Activated CD4-positive, alpha-beta T cell treated with anti-CD3 and anti-CD28 coated beads, Interleukin-2, amount 50 U/mL, for 4 hours (primary cell): ENCODE results near the gene WNT5A.

Source experiments
- DNase-seq, 2 experiments: peaks; one replicate each; pipeline ENCODE4 v3.0.0-alpha.2; 2020

WNT5A gene

DNA sequence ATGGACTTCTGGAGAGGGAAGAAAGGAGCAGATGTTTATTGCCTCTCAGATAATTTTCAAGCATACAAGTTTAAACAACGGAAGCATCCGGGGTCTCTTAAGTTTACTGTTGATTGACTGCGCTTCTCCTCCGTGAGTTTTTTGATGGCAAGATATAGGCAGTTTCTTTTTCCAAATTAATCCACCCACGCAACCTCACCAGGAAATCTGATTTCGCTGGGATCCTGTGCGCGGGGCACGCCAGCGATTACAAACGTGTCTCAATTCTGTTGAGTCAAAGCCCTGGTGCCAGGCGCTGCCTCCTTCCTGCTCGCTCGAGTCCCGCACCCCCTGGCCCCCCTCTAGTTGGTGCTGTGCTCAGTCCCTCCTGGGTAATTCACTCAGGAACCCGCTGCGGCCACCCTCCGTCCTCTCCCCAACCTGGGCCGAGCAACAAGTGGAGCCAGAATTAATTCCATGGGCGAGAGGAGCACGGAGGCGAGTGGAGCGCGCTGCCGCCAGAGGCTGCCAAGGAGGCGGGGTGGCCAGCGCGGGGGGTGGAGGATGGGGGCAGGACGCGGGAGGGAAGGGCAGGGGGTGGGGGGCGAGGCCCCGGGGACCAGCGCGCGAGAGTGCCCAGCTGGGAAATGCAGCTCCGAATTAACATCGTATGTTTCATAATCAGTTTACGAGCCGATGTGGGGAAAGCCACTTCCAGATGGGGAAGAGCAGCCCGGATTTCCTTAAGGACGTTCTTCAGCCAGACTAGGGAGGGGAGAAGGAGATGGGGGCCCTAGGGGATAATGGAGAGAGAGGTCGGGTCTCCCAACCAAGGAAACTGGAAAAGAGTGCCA lies 6.0 kb downstream of the WNT5A start:
- DNase-seq, result no peak

- DNase-seq, result no peak
Observed at GRCh38 chr3:55477306-55478303, 9.5 kb downstream of the WNT5A start.

DNA sequence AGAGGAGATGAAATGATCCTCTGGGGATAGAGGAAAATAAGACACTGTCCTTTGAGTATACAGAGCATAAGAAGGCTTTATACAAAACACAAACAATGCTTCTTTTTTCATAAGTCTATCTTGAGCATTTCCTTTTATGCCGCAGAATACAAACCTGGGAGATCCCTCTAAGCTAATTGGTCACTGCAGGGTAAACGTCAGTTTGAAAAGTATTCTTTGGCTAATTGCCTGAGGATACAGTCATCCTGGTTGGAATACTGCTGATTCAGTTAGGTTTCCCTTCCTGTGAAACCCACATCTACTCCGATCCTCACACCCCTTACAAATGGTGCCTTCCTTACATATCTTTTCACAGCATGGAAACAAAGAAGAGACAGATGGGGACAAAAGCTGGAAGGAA lies 10.6 kb downstream of the WNT5A start:
- DNase-seq, result no peak

DNA sequence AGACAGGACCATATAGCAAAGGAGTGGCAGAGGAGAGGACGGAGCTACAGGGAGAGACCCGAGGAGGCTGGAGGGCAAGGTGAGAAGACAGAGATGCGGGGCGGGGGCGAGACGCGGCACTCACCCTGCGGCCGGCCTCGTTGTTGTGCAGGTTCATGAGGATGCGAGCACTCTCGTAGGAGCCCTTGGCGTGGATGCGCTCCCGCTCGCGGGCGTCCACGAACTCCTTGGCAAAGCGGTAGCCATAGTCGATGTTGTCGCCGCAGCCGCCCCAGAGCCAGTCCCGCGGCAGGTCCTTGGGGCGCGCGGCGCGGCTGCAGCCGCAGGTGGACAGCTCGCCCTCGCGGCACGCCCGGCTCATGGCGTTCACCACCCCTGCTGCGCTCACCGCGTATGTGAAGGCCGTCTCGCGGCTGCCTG lies 12.9 kb downstream of the WNT5A start:
- no peak for DNase-seq

- no peak for DNase-seq
Observed at GRCh38 chr3:55473788-55474187, 13.3 kb downstream of the WNT5A start.

- DNase-seq, result no peak
Observed at GRCh38 chr3:55471522-55472280, 15.4 kb downstream of the WNT5A start.

GRCh38 chr3:55471084-55471483 lies 16.0 kb downstream of the WNT5A start:
- no peak for DNase-seq

- DNase-seq, result no peak
Observed at GRCh38 chr3:55469957-55470526, 17.1 kb downstream of the WNT5A start.

- DNase-seq, result no peak
Observed at GRCh38 chr3:55468251-55468650, 18.9 kb downstream of the WNT5A start.

DNA sequence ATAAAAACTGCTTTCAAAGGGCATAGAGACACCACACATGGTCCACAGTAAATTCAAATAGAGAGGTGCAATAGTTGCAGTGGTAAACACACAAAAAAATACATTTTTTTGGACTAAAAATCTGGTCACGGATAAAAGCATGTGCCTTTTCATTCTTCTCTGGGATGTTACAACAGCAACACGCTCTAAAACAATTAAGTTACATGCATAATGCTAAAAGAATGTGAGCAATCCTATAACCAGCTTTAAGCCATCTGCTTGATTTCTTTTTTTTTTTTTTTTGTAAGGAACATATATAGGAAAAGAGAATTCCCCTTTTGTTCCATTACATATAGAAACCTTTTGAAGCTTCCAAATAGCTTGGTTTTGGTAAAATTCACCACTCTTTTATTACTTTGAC lies 20.0 kb downstream of the WNT5A start:
- DNase-seq, result no peak

DNA sequence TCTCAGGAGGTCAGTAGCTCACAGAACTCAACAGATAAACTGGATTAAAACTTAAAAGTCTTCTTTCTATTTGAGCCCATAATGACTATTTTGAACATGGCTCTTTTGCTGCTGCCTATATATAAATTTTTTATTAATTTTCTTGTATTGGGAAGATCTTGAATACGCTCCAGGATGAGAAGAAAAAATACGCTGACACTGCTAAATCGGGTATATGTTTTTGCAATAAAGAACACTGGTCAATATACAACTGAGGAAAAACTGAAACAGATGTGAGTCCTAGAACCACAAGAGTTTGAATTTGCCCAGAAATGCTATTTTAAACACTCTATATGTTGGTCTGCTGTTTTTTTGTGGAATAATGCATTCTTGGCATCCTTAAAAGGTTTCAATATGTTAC lies 20.6 kb downstream of the WNT5A start:
- DNase-seq, result no peak

DNA sequence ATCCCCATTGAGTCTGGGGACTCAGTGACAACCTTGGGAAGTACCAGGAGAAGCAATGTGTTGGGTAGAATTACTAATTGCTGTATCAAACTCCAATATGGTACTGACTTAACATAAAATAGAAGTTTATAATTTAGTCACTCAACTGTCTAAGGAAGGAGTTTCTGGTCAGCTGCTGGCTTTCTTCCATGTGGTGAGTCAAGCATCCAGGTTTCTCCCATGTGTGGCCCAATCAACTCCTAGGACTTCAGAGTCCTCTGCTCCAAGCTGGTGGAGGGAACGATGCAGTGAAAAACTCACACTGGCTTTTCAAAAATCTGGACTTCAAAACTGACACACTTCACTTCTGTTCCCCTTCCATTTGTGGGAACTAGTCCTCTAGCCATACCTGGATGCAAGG lies 25.2 kb downstream of the WNT5A start:
- DNase-seq, result no peak

DNA sequence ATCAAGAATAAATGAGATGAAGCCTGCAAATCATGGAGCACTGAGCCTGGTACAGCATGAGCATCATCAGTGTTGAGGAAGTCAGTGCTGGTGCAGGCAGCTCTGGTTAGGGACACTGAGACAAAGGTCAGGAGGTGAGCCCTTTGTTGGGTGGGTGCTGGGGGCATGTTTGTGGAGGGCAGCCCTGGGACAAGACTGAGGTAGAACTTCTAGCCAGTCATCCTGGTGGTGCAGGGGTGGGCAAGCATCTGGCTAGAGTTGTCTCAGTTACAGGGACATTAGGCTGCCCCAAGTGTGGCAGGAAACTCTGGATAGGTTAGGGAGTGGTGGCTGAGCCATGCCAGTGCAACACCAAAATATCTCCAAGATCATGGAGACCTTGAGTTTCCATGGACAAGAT lies 27.3 kb downstream of the WNT5A start:
- no peak for DNase-seq

- DNase-seq, result no peak
Observed at GRCh38 chr3:55458181-55458790, 28.8 kb downstream of the WNT5A start.

DNA sequence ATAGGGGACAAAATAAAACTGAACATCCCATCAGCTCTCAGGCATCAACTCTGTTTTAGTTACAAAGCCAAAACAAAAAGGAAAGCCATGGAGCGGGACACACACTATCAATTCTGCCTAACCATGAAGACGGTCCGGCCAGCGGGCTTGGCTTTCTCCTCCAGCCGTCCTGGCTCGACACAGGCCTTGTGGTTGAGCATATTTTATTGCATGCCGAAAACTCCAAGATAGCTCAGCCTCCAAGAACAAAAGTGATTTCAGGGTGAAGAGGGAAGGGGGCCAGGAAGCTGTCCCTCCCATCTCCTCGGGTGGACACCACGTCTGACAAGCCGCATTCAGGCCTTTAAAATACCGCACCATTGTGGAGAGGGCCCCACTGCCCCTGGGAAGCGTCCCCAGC lies 31.2 kb downstream of the WNT5A start:
- DNase-seq, result no peak

DNA sequence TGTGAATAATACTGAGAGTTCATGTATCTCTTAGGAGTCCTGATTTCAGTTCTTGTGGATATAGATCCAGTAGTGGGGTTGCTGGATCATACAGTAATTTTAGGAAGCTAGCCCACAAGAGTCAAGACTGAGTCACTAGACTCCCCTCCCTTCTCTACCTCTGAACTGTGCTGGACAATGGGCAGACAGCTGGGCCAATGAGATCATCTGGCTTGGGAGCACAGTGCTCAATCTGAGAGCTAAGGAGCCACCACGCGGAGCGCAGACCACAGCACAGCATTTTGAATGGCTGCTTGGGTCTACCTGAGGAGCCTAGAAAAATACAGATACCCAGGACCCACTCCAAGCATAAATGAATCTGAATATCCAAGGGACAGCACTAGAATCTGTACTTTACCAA lies 32.5 kb downstream of the WNT5A start:
- no peak for DNase-seq

GRCh38 chr3:55453886-55454496 lies 33.1 kb downstream of the WNT5A start:
- no peak for DNase-seq

GRCh38 chr3:55452886-55453285 lies 34.2 kb downstream of the WNT5A start:
- DNase-seq, result no peak

- DNase-seq, result no peak
Observed at GRCh38 chr3:55449527-55449926, 37.6 kb downstream of the WNT5A start.

DNA sequence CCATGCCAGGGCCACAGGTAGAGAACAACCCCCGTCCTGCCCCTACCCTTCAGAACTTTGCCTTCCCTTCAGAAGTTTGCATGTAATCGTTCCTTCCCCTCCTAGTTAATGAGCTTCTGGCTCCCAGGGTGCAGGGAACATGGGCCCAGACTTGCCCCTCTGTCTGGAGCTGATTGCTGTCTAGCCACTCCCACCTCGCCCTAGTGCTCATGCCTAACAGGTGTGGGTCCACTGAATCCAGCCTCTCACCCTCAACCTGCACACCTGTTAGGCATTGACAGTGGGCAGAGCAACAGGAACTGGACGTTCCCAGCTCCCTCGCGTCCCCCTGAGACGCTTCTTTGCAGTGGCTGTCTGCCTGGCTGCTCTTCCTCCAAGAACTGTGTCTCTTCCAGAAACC lies 40.3 kb downstream of the WNT5A start:
- DNase-seq, result no peak

- no peak for DNase-seq
Observed at GRCh38 chr3:55445551-55445950, 41.6 kb downstream of the WNT5A start.

GRCh38 chr3:55443346-55443745 lies 43.8 kb downstream of the WNT5A start:
- no peak for DNase-seq
